C4-2B (cell line): ENCODE measurements around the gene SPNS3.

Source experiments
- CTCF ChIP-seq: fragments of 450-650 bp; conservative IDR thresholded peaks from 2 replicates; pipeline ENCODE4 v1.5.1; 2017; ENCODE audit warnings: mild to moderate bottlenecking
- ZFX ChIP-seq: fragments of 450-650 bp; IDR thresholded peaks from 2 replicates; pipeline ENCODE4 v1.6.1; 2017

- TF ChIP-seq CTCF (no peak), ZFX (no peak)
These were observed 39.9 kb upstream of the SPNS3 start for GRCh38 chr17:4393806-4394205.
